Measurements from ENCODE around the gene AVP.
"Not testable (repeated sequence)": the region's sequence is repeated elsewhere in the genome, so short reads cannot be mapped to it uniquely, and the experiment has no call there.

AVP gene, protein sequence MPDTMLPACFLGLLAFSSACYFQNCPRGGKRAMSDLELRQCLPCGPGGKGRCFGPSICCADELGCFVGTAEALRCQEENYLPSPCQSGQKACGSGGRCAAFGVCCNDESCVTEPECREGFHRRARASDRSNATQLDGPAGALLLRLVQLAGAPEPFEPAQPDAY
- 0 reads per million in 2 donors for total RNA-seq

DNA sequence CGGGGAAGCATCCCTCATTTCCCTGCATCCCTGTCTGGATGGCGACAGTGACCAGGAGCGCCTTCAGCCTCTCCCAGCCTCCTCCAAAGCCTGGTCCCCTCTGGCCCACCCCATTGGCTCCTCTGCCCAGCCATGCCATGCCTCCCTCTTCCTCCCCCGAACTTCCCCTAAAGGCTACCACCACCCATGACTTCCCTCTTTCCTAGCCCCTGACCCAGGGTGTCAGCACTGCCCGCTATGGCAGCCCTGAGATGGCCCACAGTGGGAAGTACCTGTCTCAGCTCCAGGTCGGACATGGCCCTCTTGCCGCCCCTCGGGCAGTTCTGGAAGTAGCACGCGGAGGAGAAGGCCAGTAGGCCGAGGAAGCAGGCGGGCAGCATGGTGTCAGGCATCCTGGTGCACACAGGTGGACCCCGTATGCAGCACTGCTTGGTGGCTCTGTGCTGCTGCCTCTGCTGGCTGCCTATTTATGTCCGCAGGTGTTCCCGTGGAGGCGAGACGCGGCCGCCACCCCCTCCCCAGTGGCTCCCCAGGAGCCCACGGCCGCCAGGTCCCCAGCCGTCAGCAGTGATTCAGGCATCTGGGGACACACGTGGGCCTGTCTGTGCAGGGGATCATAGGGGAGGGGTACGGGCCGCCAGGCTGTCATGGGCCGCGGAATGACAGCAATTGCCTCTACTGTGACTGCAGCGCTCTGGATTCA is at the start of gene AVP:
AVP (minus strand) TSS at position 442 of the 703 bp plus-strand sequence; CDS start at position 392, 50 bp downstream.
- no peak for DNase-seq

DNA sequence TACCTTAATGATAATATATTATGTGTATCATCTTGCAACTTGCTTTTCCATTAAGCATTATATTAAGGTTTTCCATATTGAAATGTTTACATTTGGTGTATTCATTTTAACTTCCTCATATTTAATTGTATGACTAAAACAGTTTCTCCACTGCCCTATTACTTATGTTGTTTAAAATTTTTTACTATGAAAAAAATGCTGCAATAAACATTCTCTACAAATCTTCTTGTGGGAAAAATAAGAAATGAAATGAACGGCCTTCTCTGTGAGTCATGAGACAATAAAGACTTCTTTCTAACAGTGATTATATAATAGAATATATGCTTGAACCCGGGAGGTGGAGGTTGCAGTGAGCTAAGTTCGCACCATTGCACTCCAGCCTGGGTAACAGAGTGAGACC is 49.6 kb upstream of the AVP start:
- no peak for DNase-seq

DNA sequence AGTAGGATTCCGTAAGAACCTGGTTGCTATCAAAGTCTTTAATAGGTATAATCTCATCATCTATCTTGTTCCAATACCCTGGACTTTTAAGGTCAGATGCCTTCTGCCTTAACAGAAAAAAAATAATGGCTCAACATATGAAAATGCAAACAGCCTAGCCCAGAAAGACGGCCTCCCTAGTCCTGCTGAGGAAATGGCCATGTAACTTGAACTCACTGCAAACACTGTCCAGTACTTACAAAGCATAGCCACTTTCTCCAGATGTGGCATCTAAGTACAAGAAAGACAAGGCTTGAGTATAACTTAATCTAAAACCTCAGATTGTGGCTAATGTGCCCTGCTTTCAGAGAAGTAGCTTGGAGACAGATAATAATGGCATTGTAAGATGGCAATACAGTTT is 48.6 kb upstream of the AVP start:
- no peak for DNase-seq

DNA sequence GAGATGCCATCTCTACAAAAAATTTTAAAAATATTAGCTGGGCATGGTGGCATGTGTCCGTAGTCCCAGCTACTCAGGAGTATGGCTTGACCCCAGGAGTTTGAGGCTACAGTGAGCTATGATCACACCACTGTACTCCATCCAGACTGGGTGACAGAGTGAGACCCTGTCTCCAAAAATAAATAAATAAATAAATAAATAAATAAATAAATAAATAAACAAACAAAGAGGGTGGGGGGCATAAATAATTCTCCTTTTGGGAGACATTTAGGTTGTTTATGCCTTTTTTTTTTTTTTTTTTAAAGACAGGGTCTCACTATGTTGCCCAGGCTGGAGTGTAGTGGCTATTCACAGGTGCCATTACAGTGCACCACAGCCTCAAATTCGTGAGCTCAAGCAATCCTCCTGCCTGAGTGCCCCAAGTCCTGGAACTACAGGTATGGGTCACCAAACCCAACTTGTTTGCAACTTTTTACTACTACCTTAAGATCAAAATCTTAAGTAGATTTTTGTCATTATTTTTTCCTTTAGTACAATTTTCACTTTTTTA is 45.6 kb upstream of the AVP start:
- DNase-seq = no peak

DNA sequence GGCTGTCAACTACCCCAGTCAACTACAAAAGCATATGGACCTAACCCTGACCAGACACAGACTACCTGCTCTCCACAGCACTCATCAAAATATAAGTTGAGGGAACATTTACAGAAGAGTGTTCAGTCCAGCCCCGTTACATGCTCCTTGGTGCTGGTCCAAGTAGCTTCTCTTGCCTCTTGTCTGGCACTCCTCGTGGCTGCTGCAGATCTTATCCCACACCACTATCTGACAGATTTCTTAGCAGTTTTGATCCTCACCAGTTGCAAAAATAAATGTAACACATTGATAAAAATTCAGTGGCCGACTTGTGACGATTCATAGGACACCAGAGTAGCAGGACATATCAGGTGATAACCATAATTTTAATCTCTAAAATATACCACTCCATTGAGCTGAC is 44.6 kb upstream of the AVP start:
- no peak for DNase-seq

DNA sequence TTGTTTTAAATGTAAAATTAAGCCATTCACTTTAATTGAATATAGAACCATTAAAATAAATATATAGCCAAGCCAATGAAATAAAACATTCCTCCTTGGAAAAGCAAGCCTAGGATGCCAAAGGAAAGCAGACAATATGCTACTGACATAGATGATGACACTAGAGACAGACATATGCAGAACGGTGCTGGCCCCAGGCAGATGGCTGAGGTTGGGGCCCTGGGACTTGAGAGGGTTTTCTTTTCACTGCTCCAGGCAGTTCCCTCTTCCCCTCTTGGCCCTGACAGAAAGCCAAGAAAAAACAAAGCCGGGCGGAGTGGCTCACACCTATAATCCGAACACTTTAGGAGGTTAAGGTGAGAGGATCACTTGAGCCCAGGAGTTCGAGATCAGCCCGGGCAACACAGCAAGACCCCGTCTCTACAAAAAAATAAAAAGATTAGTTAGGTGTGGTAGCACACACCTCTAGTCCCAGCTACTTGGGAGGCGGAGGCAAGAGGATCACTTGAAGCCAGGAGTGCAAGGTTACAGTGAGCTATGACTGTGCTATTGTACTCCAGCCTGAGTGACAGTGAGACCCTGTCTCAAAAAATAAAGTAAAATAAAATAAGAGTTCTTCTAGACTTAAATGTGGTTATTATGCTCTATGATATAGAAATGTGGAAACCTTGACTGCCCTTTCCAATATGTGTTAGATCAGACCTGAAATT is 43.9 kb upstream of the AVP start:
- no peak for DNase-seq

DNA sequence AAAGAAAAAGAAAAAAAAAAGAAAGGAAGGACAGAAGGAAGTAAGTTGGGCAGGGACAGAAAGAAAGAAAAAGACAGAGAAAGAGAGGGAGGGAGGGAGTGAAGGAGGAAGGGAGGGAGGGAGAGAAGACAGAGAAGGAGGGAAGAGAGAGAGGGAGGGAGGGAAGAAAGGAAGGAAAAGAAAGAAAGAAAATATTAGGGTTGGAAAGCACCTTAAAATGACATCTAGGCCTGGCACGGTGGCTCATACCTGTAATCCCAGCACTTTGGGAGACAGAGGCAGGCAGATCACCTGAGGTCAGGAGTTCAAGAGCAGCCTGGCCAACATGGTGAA is 42.0 kb upstream of the AVP start:
- no peak for DNase-seq

DNA sequence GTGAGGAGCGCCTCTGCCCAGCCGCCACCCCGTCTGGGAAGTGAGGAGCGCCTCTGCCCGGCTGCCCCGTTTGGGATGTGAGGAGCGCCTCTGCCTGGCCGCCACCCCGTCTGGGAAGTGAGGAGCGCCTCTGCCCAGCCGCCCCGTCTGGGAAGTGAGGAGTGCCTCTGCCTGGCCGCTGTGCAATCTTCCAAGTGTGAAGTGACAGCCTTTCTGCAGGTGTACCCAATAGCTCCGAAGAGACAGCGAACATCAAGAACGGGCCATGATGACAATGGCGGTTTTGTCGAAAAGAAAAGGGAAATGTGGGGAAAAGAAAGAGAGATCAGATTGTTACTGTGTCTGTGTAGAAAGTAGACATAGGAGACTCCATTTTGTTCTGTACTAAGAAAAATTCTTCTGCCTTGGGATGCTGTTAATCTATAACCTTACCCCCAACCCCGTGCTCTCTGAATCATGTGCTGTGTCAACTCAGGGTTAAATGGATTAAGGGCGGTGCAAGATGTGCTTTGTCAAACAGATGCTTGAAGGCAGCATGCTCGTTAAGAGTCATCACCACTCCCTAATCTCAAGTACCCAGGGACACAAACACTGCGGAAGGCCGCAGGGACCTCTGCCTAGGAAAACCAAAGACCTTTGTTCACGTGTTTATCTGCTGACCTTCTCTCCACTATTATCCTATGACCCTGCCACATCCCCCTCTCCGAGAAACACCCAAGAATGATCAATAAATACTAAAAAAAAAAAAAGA is 41.4 kb upstream of the AVP start:
- DNase-seq = not testable (repeated sequence)

DNA sequence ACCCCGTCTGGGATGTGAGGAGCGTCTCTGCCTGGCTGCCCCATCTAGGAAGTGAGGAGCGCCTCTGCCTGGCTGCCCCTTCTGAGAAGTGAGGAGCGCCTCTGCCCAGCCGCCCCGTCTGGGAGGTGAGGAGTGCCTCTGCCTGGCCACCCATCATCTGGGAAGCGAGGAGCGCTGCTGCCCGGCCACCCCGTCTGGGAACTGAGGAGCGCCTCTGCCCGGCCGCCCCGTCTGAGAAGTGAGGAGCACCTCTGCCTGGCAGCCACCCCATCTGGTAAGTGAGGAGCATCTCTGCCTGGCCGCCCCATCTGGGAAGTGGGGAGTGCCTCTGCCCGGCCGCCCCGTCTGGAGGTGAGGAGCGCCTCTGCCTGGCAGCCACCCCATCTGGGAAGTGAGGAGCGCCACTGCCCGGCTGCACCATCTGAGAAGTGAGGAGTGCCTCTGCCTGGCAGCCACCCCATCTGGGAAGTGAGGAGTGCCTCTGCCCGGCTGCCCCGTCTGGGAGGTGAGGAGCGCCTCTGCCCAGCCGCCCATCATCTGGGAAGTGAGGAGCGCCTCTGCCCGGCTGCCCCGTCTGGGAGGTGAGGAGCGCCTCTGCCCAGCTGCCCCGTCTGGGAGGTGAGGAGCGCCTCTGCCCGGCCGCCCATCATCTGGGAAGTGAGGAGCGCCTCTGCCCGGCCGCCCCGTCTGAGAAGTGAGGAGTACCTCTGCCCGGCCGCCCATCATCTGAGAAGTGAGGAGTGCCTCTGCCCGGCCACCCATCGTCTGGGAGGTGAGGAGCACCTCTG is 40.4 kb upstream of the AVP start:
- DNase-seq = not testable (repeated sequence)

DNA sequence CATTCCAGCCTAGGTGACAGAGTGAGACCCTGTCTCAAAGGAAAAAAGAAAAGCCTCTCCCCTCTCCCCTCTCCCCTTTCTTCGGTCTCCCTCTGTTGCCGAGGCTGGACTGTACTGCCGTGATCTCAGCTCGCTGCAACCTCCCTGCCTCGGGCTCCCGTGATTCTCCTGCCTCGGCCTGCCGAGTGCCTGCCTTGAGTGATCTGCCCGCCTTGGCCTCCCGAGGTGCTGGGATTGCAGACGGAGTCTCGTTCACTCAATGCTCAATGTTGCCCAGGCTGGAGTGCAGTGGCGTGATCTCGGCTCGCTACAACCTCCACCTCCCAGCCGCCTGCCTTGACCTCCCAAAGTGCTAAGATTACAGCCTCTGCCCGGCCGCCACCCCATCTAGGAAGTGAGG is 39.6 kb upstream of the AVP start:
- DNase-seq = not testable (repeated sequence)

DNA sequence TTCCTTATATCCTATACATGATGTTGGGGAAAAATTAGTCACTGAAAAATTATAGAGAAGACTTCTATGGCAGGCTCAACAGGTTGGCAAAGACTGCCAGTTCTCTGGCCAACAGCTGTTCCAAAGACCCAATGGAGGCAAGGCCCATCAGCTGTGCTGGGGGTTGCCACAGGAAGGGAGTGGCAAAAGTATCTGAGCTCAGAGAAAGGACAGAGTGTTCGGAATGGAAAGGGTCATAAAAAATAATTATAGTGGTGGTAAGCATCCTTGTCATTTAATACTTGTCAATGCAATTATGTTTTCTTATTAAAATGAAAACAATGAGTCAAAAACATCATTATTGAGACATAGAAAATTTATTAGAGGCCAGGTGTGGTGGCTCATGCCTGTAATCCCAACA is 39.0 kb upstream of the AVP start:
- DNase-seq = no peak

DNA sequence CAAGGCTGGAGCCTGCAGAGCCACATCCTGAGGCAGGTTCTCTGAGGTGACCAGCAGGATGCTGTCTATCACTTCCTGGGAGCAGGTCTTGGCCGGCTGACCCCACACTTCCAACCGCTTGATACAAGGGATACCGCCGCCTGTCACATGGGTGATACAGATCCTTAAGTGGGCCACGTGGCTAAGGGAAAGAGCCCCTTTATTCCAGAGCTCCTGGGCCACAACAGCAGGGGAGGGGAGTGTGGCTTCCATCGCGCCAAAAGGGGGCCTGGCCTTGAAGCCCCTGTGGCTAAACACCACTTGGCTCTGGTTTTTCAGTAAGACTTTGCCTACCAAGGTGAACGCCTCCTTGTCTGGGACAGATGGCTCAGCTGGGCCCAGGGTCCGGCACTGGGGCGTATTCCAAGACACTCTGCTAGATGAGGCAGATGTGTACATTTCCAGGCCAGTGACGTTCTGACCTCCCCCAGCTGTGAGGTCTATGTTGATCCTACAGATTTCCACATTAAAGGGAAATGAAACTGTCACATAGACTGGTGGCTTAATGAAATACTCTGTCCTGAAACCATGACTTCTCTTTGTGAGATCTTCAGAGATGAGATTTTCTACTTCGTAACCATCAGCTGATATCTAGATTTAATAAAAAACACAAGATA is 37.6 kb upstream of the AVP start:
- DNase-seq = no peak

DNA sequence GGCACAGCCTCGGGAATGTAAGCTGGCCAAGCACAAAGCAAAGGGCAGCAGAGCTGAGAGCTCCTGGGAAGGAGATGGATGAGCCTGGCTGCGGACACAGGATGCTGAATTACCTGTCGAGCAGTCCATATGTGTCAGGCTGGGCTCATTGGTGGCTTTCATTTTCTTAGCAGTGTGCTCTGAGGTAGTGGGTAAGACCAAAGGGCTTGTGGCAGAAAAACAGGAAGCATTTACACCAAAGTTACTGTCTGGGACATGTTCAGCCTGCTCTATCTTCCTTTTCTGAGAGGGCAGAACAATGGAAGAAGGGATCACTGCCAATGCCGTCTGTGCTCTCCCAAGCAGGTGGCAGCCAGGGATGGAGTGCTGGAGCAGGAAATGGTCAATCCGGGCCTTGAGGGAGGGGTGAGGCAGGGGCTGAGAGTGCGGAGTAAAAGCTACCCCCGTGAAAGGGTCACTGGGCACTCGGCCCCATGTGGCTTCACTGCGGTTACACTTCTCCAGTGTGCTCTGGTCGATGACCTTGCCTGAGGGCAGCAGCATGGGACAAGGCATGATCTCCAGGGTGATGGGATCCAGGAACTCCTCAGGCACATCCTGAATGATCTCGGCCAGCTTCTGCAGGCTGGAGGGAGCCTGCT is 36.9 kb upstream of the AVP start:
- DNase-seq = peak in 1 of 5 experiments; percentile 64

DNA sequence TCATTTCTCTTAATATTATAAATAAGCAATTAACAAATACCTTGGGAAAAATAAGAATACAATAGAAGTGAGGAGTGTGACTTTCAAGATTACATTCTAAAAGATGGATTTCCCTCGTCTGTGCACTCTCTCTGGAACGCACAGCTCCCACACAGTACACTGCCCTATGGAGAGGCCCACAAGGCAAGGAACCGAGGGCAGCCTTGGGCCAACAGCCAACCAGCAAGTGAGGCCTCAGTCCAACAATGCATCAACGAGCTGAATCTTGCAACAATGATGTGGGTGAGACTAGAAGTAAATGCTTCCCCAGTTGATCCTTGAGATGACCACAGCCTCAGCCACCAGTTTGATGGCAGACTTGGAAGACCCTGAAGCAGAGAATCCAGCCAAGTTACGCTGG is 34.5 kb upstream of the AVP start:
- DNase-seq = no peak

DNA sequence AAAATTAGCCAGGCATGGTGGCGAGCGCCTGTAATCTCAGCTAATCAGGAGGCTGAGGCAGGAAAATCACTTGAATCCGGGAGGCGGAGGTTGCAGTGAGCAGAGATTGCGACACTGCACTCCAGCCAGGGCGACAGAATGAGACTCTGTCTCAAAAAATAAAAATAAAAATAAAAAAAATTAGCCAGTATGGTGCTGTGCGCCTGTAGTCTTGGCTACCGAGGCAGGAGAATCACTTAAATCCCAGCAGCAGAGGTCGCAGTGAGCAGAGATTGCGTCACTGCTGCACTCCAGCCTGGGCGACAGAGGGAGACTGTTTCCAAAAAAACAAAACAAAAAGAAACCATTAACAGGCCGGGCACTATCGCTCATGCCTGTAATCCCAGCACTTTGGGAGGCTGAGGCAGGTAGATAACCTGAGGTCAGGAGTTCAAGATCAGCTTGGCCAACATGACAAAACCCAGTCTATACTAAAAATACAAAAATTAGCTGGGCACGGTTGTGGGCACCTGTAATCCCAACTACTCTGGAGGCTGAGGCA is 33.4 kb upstream of the AVP start:
- DNase-seq = peak in 2 of 5 experiments; percentile 28 to 69

DNA sequence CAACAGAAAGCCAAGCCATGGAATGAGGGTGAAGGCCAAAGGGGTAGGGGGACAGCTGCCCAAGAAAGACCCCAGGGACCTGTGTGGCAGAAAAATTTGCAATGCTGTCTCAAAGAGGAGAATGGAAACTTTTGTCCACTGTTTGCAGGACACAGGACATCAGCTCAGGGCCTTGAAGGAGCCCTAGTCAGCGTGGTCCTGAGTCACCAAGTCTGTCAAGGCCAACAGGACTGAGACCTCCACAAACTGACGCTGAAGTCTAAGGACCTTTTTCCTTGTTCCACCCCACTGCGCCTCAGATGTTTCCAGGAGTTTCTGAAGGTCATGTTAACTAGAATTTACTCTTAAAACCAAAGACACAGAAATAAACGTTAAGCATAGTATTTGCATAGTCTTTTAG is 31.8 kb upstream of the AVP start:
- no peak for DNase-seq

DNA sequence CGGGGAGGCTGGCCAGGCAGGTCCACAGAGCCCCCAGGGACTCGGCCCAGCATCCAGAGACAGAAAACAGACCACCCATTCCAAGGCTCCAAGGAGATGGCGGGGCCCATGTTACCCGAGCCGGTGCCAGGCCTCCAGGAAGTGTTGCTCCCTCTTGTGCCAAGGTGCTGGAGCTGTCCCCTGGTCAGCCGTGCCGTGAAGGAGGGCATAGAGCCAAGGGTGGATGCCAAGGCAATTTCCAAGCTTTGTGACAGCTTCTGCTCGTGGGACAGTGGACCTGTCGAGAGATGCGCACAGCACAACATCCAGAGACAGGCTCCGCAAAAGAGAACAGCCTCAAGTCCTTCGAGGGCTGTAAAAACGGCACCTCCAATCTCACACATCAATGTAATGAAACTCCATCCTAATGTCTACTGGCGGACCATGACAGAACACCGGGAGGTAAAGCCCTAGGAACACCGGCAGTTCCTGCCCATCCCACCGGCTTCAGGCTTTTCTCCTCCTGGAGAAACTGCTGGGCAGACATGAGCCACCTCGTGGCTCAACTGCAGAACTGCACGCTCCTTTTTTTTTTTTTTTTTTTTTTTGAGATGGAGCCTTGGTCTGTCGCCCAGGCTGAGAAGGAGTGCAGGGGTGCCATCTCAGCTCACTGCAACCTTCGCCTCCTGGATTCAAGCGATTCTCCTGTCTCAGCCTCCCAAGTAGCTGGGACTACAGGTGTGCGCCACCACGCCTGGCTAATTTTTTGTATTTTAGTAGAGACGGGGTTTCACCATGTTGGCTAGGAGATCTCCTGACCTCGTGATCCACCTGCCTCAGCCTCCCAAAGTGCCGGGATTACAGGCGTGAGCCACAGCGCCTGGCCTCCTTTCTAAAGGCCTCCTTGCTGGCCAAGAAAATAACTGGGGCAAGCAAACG is 30.9 kb upstream of the AVP start:
- peak in 1 of 5 experiments; percentile 45 for DNase-seq

DNA sequence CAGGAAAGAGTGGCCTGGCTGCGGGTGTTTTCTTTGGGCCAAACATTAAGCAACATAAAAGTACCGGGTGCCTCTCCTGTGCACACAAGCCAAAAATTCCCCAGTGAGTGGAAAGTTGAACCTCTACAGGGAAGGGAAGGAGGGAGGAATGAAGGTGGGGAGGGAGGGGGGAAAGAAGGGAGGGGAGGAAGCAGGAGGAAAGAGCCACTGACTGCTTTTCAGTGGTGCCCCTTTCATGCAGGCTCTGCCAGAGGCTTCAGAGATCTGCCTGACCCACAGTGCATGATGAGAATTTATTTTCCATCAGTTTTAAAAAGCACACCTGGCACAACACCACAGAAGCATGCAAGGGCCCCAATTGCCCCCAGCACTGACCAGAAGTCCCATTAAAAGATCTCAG is 27.5 kb upstream of the AVP start:
- DNase-seq = no peak

DNA sequence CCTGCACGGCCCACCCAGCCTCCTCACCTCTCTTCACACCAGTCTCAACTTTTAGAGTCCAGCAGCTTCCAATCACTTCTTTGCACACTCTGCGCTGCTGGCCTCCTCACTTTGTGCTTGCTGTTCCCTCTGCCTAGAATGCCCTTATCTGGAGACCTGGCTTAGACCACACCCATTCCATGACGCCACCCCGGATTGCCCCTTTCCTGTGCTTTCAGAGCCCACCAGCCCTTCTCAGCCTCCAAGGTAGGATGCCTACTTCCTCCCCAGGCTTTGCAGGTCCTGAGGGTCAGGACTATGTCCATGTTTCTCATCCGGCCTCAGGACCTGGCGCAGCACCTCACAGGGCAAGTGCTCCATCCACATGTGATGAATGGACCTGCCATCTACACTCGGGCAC is 27.0 kb upstream of the AVP start:
- DNase-seq = no peak
